GM13976 (cell line): ENCODE data around the gene TTLL12.

Source experiments
- DNase-seq: peaks from one replicate; pipeline ENCODE4 v3.0.0; 2012; ENCODE audit warnings: low spot score
- CTCF ChIP-seq: IDR thresholded peaks from 2 replicates; pipeline ENCODE4 v1.5.1; 2012; ENCODE audit warnings: borderline replicate concordance, mild to moderate bottlenecking; ENCODE audit not compliant: insufficient read depth; ENCODE audit errors: extremely low read depth, missing control alignments, control extremely low read depth
- in situ Hi-C: fragments of 300-500 bp; cut with MboI; formaldehyde crosslinking; loops from one replicate; pipeline ENCODE4 v1.12.0; 2022; ENCODE audit warnings: low sequenced_read_pairs, mixed read lengths, inconsistent platforms; ENCODE audit not compliant: unreplicated experiment

TTLL12 gene

DNA sequence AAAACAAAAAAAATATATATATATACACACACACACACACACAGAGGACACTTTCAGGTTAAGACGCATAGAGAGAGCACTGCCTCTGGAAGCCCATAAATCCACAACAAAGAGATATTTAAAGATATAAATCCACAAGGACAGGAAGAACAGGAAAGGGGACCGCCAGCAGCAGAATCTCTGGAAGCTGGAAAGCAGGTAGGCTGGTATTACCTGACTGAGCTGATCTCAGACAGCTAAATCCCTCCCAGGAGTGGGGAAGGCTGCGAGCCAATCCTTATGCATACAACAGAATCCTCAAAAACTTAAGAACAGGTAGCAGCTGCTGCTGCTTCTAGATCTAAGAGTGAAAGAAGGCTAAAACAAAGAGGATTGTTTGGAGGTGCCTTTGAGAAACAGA is 42.0 kb downstream of the TTLL12 start:
- no peak for TF ChIP-seq CTCF
- in situ Hi-C loops, result no loop called here
- DNase-seq, result no peak

GRCh38 chr22:43142880-43143562 is 43.9 kb downstream of the TTLL12 start, which contains the start of gene MCAT:
Gene MCAT, minus strand, starts transcription at chr22:43143398. Its CDS starts 50 bp downstream, at chr22:43143348.
- no peak for TF ChIP-seq CTCF
- in situ Hi-C loops, result no loop called here
- peak; percentile 95 for DNase-seq

- no peak for TF ChIP-seq CTCF
- in situ Hi-C loops, result no loop called here
- no peak for DNase-seq
Measured at GRCh38 chr22:43136801-43137200, 50.1 kb downstream of the TTLL12 start.

- TF ChIP-seq CTCF, result peak; percentile 68
- peak; percentile 83 for DNase-seq
- in situ Hi-C loops, result no loop called here
Measured at GRCh38 chr22:43136255-43136654, 50.7 kb downstream of the TTLL12 start.

DNA sequence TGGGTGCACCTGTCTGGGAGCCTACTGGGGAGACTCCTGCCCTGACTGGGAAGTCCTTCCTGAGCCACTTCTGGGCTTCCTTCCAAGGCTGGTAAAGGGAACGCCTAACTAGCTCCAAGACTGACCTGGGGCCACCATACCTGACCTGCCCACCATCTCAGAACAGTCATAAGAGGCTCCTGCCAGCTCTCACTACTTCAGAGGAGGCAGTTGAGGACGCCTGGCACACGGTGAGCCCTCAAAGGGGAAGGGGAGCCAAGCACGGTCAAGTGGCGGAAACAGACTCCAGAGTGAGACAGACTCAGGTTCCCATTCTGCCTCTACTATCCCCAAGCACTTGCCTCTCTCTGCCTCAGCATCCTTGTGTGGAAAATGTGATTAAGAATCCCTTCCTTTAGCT is 51.4 kb downstream of the TTLL12 start:
- no peak for DNase-seq
- in situ Hi-C loops, result no loop called here
- no peak for TF ChIP-seq CTCF

DNA sequence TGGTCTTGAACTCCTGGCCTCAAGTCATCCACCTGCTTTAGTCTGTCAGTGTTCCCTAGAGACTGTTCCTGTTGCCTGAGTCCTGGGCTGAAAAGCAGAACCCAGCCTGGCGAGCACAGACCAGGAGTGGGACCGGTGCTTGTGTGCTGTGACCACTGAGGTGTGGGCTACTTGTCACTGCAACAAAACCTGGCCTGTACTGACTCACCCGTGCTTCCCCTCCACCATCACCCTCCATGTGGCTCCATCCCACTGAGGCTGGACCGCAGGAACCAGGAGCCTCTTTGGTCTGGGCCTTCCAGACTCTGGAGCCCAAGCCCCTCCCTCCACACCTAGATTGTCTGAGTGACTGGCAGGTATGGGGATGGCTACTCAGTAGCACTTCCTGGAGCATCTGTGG is 52.4 kb downstream of the TTLL12 start:
- TF ChIP-seq CTCF, result no peak
- in situ Hi-C loops, result no loop called here
- no peak for DNase-seq
